HEK293 (cell line): ENCODE measurements around the gene ARL6IP5.

Experiments used
- CTCF ChIA-PET: fragments of 350-600 bp; formaldehyde crosslinking; extraction: SDS; loops from one replicate; lab custom pipeline; 2021; ENCODE audit warnings: antibody characterized with exemption; lab: Yijun Ruan, JAX
- POLR2A ChIA-PET: fragments of 300-600 bp; formaldehyde crosslinking; extraction: SDS; loops from one replicate; lab custom pipeline; 2020; ENCODE audit warnings: antibody characterized with exemption, inconsistent platforms; lab: Yijun Ruan, JAX
- H3K27ac ChIP-seq: fragments of 200-500 bp; sonication (Bioruptor generic); 2 replicates; pipeline ENCODE4 v1.5.1; 2014; ENCODE audit warnings: low read depth, low read length, control low read depth, inconsistent platforms; ENCODE audit errors: extremely low read depth
- H3K36me3 ChIP-seq, 2 experiments: fragments of 200-500 bp in 1 of 2; sonication (Bioruptor generic) in 1 of 2; 1 replicate in 1 of 2; 2 replicates in 1 of 2; pipeline ENCODE4 v1.5.1; 2014 to 2017; ENCODE audit warnings: inconsistent platforms in 2 of 2, low read length in 2 of 2; ENCODE audit not compliant: control insufficient read depth in 2 of 2, insufficient read depth in 1 of 2
- H3K4me1 ChIP-seq: fragments of 200-500 bp; sonication (Bioruptor generic); 2 replicates; pipeline ENCODE4 v1.5.1; 2014; ENCODE audit warnings: mild to moderate bottlenecking, low read length, inconsistent platforms; ENCODE audit not compliant: control insufficient read depth, insufficient read depth
- H3K4me3 ChIP-seq: 2 replicates; pipeline ENCODE4 v1.5.1; 2011; ENCODE audit warnings: low read depth, mild to moderate bottlenecking, control low read depth, low read length, moderate library complexity
- H3K9me3 ChIP-seq: fragments of 200-500 bp; sonication (Bioruptor generic); 2 replicates; pipeline ENCODE4 v1.5.1; 2014; ENCODE audit warnings: low read depth, low read length, inconsistent platforms; ENCODE audit not compliant: control insufficient read depth, insufficient read depth
- GFI1B ChIP-seq: fragments of 450-650 bp; formaldehyde crosslinking; IDR thresholded peaks from 2 replicates; pipeline ENCODE4 v1.5.1; 2016; ENCODE audit warnings: missing biosample characterization, missing genetic modification characterization
- HOXA7 ChIP-seq: sonication (generic); formaldehyde crosslinking; IDR thresholded peaks from 2 replicates; pipeline ENCODE4 v1.8.1; 2022; ENCODE audit warnings: missing genetic modification reagents, borderline replicate concordance
- KLF17 ChIP-seq: fragments of 450-650 bp; formaldehyde crosslinking; IDR thresholded peaks from 2 replicates; pipeline ENCODE4 v1.5.1; 2016; ENCODE audit warnings: missing biosample characterization, missing genetic modification characterization
- MZF1 ChIP-seq: fragments of 450-650 bp; formaldehyde crosslinking; IDR thresholded peaks from 2 replicates; pipeline ENCODE4 v1.5.1; 2017; ENCODE audit warnings: missing biosample characterization, missing genetic modification characterization, borderline replicate concordance
- PBX3 ChIP-seq: sonication (generic); formaldehyde crosslinking; IDR thresholded peaks from 2 replicates; pipeline ENCODE4 v1.8.1; 2022; ENCODE audit warnings: mild to moderate bottlenecking, moderate library complexity, missing genetic modification reagents
- PRDM4 ChIP-seq: fragments of 450-650 bp; formaldehyde crosslinking; IDR thresholded peaks from 2 replicates; pipeline ENCODE4 v1.5.1; 2017; ENCODE audit warnings: missing biosample characterization, missing genetic modification characterization
- YY1 ChIP-seq: fragments of 450-650 bp; formaldehyde crosslinking; IDR thresholded peaks from 2 replicates; pipeline ENCODE4 v1.5.1; 2018; ENCODE audit warnings: missing biosample characterization, missing genetic modification characterization
- ZBTB1 ChIP-seq: fragments of 450-650 bp; formaldehyde crosslinking; IDR thresholded peaks from 2 replicates; pipeline ENCODE4 v1.5.1; 2016; ENCODE audit warnings: missing biosample characterization, missing genetic modification characterization
- ZBTB17 ChIP-seq: fragments of 450-650 bp; formaldehyde crosslinking; IDR thresholded peaks from 2 replicates; pipeline ENCODE4 v1.5.1; 2016; ENCODE audit warnings: missing biosample characterization, missing genetic modification characterization
- ZNF140 ChIP-seq: fragments of 450-650 bp; formaldehyde crosslinking; IDR thresholded peaks from 2 replicates; pipeline ENCODE4 v1.5.1; 2016; ENCODE audit warnings: missing biosample characterization, missing genetic modification characterization
- ZNF146 ChIP-seq: fragments of 450-650 bp; formaldehyde crosslinking; IDR thresholded peaks from 2 replicates; pipeline ENCODE4 v1.5.1; 2016; ENCODE audit warnings: missing biosample characterization, missing genetic modification characterization
- ZNF18 ChIP-seq: fragments of 450-650 bp; formaldehyde crosslinking; IDR thresholded peaks from 2 replicates; pipeline ENCODE4 v1.5.1; 2016; ENCODE audit warnings: missing biosample characterization, missing genetic modification characterization
- ZNF2 ChIP-seq: fragments of 450-650 bp; formaldehyde crosslinking; IDR thresholded peaks from 2 replicates; pipeline ENCODE4 v1.5.1; 2016; ENCODE audit warnings: missing biosample characterization, missing genetic modification characterization
- ZNF266 ChIP-seq: fragments of 450-650 bp; formaldehyde crosslinking; IDR thresholded peaks from 2 replicates; pipeline ENCODE4 v1.5.1; 2016; ENCODE audit warnings: missing biosample characterization, missing genetic modification characterization, low read depth
- ZNF394 ChIP-seq: fragments of 450-650 bp; formaldehyde crosslinking; IDR thresholded peaks from 2 replicates; pipeline ENCODE4 v1.5.1; 2016; ENCODE audit warnings: missing biosample characterization, missing genetic modification characterization, mild to moderate bottlenecking, moderate library complexity, borderline replicate concordance
- ZNF544 ChIP-seq: fragments of 450-650 bp; formaldehyde crosslinking; IDR thresholded peaks from 2 replicates; pipeline ENCODE4 v1.5.0; 2017; ENCODE audit warnings: missing biosample characterization, missing genetic modification characterization
- ZNF596 ChIP-seq: fragments of 450-650 bp; IDR thresholded peaks from 2 replicates; pipeline ENCODE4 v1.5.0; 2018; ENCODE audit warnings: missing biosample characterization, mild to moderate bottlenecking, missing genetic modification characterization, moderate library complexity
- ZNF76 ChIP-seq: fragments of 450-650 bp; formaldehyde crosslinking; IDR thresholded peaks from 2 replicates; pipeline ENCODE4; 2016; ENCODE audit warnings: low read depth, missing biosample characterization, missing genetic modification characterization, borderline replicate concordance
- ZSCAN18 ChIP-seq: fragments of 450-650 bp; formaldehyde crosslinking; IDR thresholded peaks from 2 replicates; pipeline ENCODE4 v1.5.1; 2016; ENCODE audit warnings: missing biosample characterization, missing genetic modification characterization
- ZSCAN5A ChIP-seq: fragments of 450-650 bp; formaldehyde crosslinking; IDR thresholded peaks from 2 replicates; pipeline ENCODE4 v1.5.1; 2016; ENCODE audit warnings: missing biosample characterization, missing genetic modification characterization

The ARL6IP5 gene

GRCh38 chr3:69090021-69090420, 5.3 kb downstream of the ARL6IP5 start:
- H3K4me1 ChIP-seq = peaks cover 4% of the 10 kb centered on the region; the same call in 1 of the 2 replicates

GRCh38 chr3:69091389-69092029, 6.8 kb downstream of the ARL6IP5 start:
- H3K4me3 ChIP-seq = no peak overlapping the region
- H3K27ac ChIP-seq = no peak overlapping the region
- ChIA-PET POLR2A (no interaction called here), CTCF (interaction anchor here (0.7 kb wide), 1 partner anchor 40 kb away, joined by 3 read pairs; no protein-coding TSS in a partner anchor)
- H3K4me1 ChIP-seq = peaks cover 4% of the 10 kb centered on the region; the same call in 1 of the 2 replicates
- H3K36me3 ChIP-seq = peaks cover 0 to 27% of the 10 kb centered on the region in 2 experiments; a peak in 1 of 3 replicates
- no peaks in the 10 kb centered on the region for H3K9me3 ChIP-seq
- no peak for TF ChIP-seq KLF17 (tag by site-specific recombination)
- no peak for TF ChIP-seq ZNF18
- TF ChIP-seq ZNF140 (tag by site-specific recombination) = no peak
- no peak for TF ChIP-seq GFI1B (tag by site-specific recombination)
- TF ChIP-seq ZNF394 (tag by site-specific recombination) = no peak

More at GRCh38 chr3:69090021-69090420, 5.3 kb downstream of the ARL6IP5 start:
- Histone ChIP-seq H3K4me3 (no peak overlapping the region), H3K27ac (no peak overlapping the region), H3K9me3 (no peaks in the 10 kb centered on the region), H3K36me3 (peaks cover 0 to 20% of the 10 kb centered on the region in 2 experiments; a peak in 1 of 3 replicates)
- POLR2A ChIA-PET = no interaction called here
- CTCF ChIA-PET = interaction anchor here (0.7 to 1.2 kb wide), 2 partner anchors 31 to 267 kb away, joined by 3 to 5 read pairs; no protein-coding TSS in a partner anchor
- TF ChIP-seq ZSCAN5A (tag by site-specific recombination) (no peak), ZBTB17 (tag by site-specific recombination) (peak; percentile 59; the same call in 1 of the 2 replicates)

- Histone ChIP-seq H3K27ac (no peak overlapping the region), H3K9me3 (no peaks in the 10 kb centered on the region), H3K36me3 (peaks cover 0 to 27% of the 10 kb centered on the region in 2 experiments; a peak in 1 of 3 replicates), H3K4me3 (no peak overlapping the region), H3K4me1 (peaks cover 4% of the 10 kb centered on the region; the same call in 1 of the 2 replicates)
- ChIA-PET CTCF (no interaction called here), POLR2A (no interaction called here)
- TF ChIP-seq ZNF76 (no peak), ZNF266 (tag by site-specific recombination) (no peak), HOXA7 (CRISPR knock-in tag) (no peak), ZNF596 (no peak), ZBTB1 (tag by site-specific recombination) (no peak), ZSCAN18 (tag by site-specific recombination) (no peak), ZNF544 (no peak), PRDM4 (no peak), YY1 (tag by site-specific recombination) (no peak), ZNF146 (no peak), ZNF2 (no peak), PBX3 (CRISPR knock-in tag) (no peak), MZF1 (tag by site-specific recombination) (no peak)
Measured at GRCh38 chr3:69092030-69092516, 7.3 kb downstream of the ARL6IP5 start.
